ENCODE data around the gene MYO7A.
"Not testable (repeated sequence)": the region's sequence is repeated elsewhere in the genome, so short reads cannot be mapped to it uniquely, and the experiment has no call there.

The MYO7A gene

DNA sequence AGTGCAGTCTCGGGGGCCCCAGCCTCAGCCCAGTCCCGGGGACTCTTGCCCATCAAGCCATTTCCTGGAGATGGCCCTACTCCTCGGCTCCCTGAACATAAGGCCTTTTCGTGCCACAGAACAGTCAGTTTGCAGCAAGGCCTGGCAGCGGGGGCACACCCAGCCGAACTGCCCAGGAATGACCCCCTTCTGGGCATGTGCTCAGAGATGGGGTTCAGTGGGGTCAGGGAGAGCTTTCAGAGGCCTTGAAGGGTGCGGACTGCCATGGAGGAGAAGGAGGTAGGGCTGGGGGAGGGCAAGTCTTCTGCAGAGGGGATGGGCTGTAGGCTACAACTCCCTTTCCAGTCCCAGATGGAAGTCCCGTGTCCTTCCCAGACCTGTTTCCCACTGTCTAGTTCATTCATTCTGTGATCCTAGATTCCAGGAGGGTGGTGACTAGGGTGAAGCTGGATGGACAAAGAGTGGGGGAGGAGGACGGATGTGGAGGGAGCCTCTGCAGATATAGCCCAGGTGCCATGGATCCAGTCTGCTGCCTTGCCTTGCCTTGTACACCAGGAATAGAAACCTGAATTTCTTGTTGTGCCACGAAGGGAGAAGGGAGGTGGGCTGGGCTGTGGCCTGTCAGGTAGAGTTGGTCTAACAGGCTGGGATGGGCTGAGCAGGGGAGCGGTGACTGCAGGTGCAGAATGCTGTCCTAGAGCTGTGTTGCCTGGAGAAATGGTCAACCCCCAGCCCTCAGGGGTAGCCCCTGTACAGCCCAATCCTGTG is 39.6 kb upstream of the MYO7A start:
- no peak overlapping the region for H3K4me3 ChIP-seq (ENCODE audit: low read length)
- TF ChIP-seq ZNF274 (IDR thresholded peaks at IDR 0.05; ENCODE audit: low read depth, low read length) = no peak

DNA sequence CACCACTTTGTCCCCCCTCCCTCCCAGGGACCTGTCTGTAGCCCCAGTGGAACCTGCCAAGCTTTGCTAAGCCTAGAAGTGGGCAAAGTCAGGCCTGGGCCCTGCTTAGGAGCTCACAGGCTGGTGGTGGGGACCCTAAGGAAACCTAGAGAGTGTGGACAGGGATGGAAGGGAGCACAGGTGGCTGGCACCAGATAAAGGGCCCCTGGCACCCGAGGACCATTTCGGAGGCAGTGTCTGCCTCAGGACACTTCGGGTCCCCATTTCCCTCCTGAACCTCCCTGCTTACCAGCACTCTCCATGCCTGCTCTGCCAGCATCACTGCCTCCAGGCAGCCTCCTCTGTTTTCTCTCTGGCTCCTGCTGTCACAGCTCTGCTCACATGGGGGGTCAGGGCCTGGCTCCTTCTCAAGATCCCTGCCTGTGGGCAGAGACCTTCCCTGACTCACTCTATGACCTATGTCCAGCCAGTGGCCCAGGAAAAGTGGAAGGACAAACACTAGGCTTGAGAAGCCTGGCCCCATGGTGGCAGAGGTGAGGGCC is 39.0 kb upstream of the MYO7A start:
- no peak for TF ChIP-seq ZNF274 (IDR thresholded peaks at IDR 0.05; ENCODE audit: low read depth, low read length)

DNA sequence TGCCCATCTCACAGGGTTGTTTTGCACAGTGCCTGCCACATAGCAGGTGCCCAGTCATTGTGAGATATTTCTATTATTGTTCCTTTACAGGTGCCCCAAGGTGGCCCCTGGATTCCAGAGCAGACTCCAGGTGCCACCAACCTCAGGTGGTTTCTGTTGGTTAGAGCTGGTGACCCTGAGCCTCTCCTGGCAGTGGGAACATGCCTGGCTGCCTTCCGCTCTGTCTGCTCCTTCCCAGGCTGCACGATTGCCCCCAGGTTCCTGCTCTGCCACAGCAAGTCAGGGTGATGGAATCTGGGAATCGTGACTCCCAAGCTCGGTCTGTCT is 38.0 kb upstream of the MYO7A start:
- no peak overlapping the region for H3K4me3 ChIP-seq (ENCODE audit: low read length)
- no peak for TF ChIP-seq ZNF274 (IDR thresholded peaks at IDR 0.05; ENCODE audit: low read depth, low read length)

More for the DNA sequence above, 39.0 kb upstream of the MYO7A start:
- no peak overlapping the region for H3K4me3 ChIP-seq (ENCODE audit: low read length)

DNA sequence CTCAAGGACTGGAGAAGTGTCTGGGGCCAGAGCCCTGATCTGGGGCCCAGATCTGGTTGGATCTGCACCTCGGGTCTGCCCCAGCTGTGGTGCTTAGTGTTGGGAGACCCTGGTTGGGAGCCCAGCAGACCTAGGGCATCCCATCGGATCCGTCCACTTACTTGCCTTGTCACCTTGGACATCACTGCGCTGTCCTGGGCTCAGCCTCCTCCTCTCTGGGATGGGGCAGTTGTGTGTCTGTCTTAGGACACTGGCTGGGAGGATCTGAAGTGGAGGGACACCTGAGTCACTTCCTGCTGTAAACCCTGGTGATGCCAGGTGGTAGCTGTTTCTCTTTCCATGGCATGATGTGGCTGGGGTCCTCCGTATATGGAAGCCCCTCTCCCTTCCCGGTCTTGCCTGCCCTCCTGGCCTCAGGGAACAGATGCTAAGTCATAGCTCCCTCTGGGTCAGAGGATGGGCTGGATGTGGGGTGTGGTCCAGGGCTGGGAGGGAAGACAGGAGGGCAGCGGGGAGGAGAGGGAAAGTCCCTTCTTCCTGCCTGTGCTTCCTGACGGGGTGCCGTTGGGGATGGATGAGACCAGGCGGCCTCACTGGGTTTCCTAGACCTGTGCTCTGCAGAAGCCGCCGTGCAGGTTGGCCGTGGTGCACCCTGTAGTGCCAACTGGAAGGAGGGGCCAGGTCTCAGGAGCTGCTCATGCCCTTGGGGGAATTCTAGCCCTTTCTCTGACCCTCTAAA is 37.5 kb upstream of the MYO7A start:
- TF ChIP-seq ZNF274 (IDR thresholded peaks at IDR 0.05; ENCODE audit: low read depth, low read length) = no peak
- H3K4me3 ChIP-seq (ENCODE audit: low read length) = no peak overlapping the region

DNA sequence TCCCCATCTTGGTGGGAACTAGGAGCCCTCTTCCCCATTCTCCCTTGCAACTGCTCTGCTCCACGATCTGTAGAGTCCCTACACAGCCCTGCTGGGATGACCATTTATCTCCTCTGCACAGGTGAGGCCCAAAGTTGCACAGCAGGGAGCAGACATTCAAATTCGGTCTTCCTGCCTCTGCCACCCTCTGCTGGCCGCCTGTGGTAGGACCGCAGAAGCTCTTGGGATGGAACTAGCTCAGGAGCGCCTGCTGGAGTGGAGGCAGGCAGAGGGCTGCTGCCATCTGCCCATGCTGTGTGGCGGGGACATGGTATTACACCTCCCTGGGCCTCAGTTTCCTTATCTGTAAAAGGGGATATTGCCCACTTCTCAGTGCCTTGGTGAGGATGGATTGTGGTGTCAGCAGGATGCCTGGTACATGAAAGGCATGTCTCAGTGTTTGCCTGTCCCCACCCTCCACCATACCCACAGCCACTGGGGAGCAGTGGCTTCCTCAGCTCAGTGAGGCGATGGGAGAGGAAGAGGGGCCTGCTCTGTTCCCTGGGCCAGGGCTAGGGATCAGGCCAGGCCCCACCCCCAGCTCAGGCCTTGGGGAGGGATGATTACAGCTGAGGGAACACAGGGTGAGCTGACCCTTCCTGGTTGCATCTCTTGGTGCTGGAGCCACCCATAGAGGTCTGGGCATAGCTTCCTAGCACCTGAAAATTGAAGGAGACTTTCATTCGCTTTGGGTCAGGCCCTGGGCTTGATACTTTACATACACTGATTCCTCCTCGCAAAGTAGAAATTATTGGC is 36.7 kb upstream of the MYO7A start:
- H3K4me3 ChIP-seq (ENCODE audit: low read length) = no peak overlapping the region
- no peak for TF ChIP-seq ZNF274 (IDR thresholded peaks at IDR 0.05; ENCODE audit: low read depth, low read length)

DNA sequence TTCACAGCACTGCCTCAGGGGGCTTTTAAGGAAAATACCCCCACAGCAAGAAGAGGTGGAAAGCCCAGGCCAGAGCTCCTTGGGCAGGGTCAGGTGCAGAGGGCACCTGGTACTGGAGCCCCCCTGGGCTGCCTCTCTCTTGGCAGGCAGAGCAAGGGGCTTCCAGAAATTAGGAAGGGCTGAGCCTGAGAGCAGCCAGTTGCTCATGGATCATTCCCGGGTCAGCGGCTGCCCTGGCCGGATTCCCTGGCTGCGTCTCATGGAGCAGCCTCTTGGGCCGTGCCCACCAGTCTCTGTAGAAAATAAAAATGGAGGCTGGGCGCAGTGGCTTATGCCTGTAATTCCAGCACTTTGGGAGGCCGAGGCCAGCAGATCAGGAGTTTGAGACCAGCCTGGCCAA is 35.7 kb upstream of the MYO7A start:
- H3K4me3 ChIP-seq (ENCODE audit: low read length) = no peak overlapping the region
- no peak for TF ChIP-seq ZNF274 (IDR thresholded peaks at IDR 0.05; ENCODE audit: low read depth, low read length)

DNA sequence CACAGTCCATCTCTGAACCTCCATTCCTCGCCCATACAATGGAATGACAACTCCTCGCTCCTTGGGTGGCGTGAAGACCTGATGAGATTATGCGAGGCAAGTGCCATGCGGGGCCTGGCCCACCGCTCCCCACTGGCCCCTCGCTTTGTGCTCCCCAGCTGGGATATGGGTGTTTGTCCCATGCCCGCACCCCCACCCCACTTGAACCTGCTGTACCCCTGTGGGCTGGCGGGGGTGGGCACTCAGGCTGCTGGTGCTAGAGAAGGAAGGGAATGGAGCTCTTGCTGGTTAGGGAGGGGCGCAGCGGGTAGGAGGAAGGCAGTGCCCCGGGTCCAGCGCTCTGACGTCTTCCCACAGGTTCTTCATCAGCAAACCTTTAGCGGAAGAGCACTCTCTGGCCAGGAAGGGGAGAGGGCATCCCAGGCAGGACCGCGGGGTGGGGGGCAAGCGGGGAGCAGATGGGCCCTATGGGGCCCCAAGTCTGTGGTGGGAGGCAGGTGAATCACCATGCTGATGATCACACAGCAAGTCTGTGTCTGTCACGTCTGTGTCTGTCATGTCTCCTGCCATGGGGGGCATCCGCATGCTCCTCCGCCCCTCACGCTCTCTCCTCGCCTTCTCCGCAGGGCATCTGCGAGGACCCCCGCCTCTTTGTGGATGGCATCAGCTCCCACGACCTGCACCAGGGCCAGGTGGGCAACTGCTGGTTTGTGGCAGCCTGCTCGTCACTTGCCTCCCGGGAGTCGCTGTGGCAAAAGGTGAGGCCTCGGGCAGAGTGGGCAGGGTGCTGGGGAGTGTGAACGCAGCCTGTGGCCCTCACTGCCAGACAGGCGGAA is 34.8 kb upstream of the MYO7A start:
- H3K4me3 ChIP-seq (ENCODE audit: low read length) = no peak overlapping the region
- TF ChIP-seq ZNF274 (IDR thresholded peaks at IDR 0.05; ENCODE audit: low read depth, low read length) = no peak

DNA sequence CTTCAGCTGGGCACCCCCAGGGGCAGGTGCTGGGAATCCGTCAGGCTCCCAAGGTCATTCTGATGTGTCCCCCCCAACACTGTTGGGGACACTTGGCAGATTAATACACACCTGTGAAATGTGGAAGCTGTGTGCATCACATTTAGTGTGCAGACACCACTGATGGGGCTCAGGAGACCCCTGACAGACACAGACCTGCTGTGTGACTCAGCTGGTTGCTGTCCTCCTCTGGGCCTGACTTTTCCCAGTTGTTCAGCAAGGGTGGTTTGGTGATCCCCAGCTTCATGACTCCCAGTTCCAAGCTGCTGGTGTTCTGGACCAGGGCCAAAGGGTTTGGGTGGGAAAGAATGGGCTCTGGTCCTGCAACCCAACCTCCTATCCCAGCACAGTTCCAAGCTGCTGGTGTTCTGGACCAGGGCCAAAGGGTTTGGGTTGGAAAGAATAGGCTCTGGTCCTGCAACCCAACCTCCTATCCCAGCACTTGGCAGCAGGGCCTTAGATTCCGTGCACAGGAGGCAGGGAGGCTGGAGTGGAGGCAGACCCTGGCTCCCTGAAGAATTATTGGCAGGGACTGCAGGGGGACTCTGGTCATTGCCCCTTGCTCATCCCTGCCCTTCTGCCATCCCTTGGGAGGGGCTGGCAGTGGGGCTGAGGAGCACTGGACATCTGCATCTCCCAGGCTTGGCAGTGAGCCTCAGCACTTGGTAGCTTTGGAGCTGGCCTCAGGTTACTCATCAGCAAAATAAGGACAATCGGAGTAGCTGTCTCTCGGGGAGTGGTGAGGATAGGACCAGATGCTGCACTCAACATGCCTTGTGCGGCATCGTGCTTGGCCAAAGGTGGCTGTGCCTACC is 33.8 kb upstream of the MYO7A start:
- no peak overlapping the region for H3K4me3 ChIP-seq (ENCODE audit: low read length)
- no peak for TF ChIP-seq ZNF274 (IDR thresholded peaks at IDR 0.05; ENCODE audit: low read depth, low read length)

DNA sequence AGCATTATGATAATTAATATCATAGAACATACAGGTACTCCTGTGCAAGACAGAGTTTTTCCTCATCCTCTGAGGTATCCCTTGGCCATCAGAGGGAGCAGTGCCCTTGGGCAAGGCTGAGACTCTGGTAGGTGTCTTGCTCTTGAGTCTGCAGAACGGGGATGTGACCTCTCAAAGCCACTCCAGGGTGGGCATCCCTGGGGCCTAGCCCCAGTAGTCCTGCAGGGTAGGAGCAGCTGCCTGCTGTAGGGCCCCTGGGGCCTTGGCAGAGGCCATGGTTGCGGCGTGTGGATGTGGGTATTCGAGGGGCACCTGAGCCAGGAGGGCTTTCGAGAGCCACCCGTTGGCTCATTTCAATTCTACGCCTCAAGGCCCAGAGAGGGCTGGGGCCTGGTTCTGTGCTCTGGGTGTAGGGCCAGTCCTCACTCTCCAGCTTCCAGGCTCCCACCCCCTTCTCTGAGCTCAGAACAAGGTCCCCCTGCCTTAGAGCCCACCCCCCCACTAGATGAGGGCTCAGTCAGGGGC is 33.1 kb upstream of the MYO7A start:
- no peak overlapping the region for H3K4me3 ChIP-seq (ENCODE audit: low read length)
- no peak for TF ChIP-seq ZNF274 (IDR thresholded peaks at IDR 0.05; ENCODE audit: low read depth, low read length)

DNA sequence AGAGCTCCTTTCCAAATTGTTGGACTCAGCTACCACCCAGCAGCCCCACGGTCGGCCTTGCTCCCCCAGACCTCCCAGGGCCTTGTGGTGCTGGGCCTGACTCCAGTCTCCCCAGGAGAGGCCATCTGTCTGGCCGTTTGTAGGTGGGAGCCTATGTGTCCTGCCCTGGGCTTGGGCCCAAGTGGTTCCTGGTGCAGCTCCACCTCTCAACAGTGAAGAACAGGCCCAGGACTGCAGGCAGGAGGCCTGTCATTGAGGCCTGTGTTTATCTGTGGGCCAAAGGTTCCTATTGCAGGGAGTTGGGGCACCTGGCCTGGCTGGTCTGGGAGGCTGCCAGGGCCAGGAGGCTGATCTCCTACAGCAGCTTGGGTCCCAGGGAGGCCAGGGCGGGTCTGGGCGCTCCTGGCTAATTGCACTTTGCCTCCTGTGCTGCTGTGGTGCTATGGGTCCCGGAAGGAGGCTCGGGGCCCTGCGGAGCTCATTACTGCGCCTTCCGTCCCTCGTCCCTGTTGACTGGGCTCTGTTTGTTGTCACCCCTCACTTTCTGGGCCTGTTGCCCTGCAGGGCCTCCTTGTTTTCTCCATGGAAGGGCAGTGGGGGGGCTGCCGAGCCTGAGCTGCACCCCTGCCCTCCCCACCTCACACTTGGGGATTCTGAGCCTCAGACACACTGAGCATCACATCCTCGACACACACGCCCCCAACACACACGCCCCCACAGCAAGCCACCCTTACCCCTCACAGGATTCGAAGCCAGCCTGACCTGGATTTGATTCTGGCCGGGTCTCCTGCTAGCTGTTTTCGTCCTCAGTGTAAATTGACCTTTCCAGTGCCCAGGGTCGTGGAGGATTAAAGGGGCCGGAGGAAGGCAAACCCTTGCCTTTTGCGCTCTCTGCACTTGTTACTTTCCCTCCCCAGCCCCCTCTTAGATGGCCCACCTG is 32.2 kb upstream of the MYO7A start:
- TF ChIP-seq ZNF274 (IDR thresholded peaks at IDR 0.05; ENCODE audit: low read depth, low read length) = no peak
- no peak overlapping the region for H3K4me3 ChIP-seq (ENCODE audit: low read length)

DNA sequence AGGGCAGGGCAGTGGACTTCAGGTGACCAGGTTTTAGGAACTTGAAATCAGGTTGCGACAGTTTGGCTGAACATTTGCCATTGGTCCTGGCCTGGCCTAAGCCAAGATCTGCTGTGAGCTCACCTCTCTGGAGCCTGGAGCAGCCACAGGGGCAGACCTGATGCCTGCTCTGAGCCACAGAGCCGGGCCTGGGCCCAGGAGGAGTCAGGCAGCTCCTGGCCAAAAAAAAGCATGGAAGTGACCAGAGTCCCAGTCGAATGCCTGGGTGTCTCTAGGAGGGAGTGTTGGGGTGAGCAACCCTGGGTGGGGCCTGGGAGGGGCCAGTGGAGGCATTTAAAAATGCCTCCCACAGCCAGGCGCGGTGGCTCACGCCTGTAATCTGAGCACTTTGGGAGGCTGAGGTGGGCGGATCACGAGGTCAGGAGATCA is 31.4 kb upstream of the MYO7A start:
- no peak for TF ChIP-seq ZNF274 (IDR thresholded peaks at IDR 0.05; ENCODE audit: low read depth, low read length)
- H3K4me3 ChIP-seq (ENCODE audit: low read length) = no peak overlapping the region

DNA sequence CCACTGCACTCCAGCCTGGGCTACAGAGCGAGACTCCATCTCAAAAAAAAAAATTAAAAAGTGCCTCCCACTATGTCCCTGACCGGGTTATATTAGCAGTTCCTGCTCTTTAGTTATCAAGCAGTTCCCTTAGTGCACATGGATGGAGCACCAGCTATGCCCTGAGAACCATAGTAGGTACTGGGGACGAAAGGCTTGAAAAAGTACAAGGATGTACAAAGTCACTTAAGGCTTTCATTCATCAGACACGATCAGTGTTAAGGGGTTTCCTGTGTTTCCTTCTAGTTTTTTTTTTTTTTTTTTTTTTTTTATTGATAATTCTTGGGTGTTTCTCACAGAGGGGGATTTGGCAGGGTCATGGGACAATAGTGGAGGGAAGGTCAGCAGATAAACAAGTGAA is 30.9 kb upstream of the MYO7A start:
- H3K4me3 ChIP-seq (ENCODE audit: low read length) = not testable (repeated sequence)

All from GM08714 (cell line).